Omental fat pad (tissue), 4 donors: ENCODE results near the gene CREBL2. TPM values are rescaled to one million over a fixed set of nuclear protein-coding genes. Genes with fewer than 3 reads are reported as not detected.
"Not testable (repeated sequence)": the region's sequence is repeated elsewhere in the genome, so short reads cannot be mapped to it uniquely, and the experiment has no call there.

ENCODE experiments used
- ATAC-seq: fragments of 150-250 bp; one replicate; pipeline ENCODE4 v1.9.1; 2016; ENCODE audit warnings: mild to moderate bottlenecking, moderate library complexity; ENCODE audit not compliant: low FRiP score
- DNase-seq: peaks from one replicate; pipeline ENCODE4 v3.0.0-alpha.2; 2019; ENCODE audit warnings: low spot score
- total RNA-seq, 4 donors: library from RNA; depleted of rRNA; stranded (reverse); fragments of >200 nt; gene quantifications; one replicate each; pipeline ENCODE4 v1.1.0, GENCODE V29; 2016
- TF ChIP-seq, protein P1 (sequence below), 3 donors: fragments of 450-650 bp; IDR thresholded peaks; one replicate each; pipeline ENCODE4 v1.5.1; 2016 to 2017; ENCODE audit warnings: antibody characterized with exemption in 3 of 3, mild to moderate bottlenecking in 3 of 3, moderate library complexity in 2 of 3

CREBL2 gene
- total RNA-seq, 4 donors from 2014 or later: 53.0 to 73.9 (median 63.1) TPM

DNA sequence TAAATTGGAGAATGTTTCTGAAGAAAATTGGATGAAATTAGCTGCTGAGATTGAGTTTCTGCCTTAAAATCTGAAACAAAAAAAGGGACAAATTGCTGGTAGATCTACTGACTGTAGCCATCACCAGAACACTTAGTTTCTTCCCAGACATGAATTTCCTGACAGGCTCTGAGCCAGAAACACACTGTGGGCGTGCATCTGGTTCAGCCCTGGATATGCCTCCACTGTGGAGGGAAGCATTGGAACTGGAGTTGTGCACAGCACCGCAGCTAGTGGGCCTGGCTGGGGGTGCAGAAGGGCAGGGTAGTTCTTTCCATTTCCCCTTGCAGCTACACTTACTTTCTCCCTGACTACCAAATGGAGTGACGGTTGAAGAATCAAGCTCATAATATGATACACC, 31.2 kb downstream of the CREBL2 start:
- DNase-seq: no peak
- TF ChIP-seq, protein P1, sequence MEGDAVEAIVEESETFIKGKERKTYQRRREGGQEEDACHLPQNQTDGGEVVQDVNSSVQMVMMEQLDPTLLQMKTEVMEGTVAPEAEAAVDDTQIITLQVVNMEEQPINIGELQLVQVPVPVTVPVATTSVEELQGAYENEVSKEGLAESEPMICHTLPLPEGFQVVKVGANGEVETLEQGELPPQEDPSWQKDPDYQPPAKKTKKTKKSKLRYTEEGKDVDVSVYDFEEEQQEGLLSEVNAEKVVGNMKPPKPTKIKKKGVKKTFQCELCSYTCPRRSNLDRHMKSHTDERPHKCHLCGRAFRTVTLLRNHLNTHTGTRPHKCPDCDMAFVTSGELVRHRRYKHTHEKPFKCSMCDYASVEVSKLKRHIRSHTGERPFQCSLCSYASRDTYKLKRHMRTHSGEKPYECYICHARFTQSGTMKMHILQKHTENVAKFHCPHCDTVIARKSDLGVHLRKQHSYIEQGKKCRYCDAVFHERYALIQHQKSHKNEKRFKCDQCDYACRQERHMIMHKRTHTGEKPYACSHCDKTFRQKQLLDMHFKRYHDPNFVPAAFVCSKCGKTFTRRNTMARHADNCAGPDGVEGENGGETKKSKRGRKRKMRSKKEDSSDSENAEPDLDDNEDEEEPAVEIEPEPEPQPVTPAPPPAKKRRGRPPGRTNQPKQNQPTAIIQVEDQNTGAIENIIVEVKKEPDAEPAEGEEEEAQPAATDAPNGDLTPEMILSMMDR (IDR thresholded peaks at IDR 0.05): no peak
- no peak for ATAC-seq

DNA sequence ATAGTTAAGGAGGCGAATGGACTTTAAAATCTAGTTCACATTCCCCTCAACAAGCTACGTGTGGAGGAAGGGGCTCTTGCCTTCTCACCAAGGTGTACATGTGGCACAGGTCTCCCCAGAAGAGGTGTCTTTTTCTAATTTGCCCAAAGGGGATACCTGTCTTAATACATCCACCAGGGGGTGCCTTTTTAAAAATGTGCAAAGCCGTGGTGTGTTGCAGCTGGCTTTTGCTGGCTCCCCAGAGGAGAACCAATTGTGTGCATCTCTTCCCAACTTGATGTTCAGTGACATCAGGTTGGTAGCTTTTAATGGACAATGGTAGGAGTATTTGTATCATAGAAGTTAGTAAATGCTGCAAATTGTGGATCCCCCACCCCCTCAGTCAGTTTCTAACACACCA, 33.8 kb downstream of the CREBL2 start:
- no peak for DNase-seq
- TF ChIP-seq, protein P1 (IDR thresholded peaks at IDR 0.05): no peak
- ATAC-seq: no peak

DNA sequence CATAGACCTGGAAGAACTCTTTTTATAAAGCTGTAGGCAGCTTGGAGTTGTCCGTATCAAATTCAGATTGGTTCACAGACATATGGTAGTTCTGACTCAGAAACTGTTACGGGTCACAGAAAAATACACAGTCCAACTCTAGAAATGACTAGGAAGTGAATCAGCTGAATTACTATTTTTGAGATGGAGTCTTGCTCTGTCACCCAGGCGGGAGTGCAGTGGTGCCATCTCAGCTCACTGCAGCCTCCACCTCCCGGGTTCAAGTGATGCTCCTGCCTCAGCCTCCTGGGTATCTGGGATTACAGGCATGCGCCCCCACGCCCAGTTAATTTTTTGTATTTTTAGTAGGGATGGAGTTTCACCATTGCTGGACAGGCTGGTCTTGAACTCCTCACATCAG, 34.3 kb downstream of the CREBL2 start:
- DNase-seq, ATAC-seq: not testable (repeated sequence)

DNA sequence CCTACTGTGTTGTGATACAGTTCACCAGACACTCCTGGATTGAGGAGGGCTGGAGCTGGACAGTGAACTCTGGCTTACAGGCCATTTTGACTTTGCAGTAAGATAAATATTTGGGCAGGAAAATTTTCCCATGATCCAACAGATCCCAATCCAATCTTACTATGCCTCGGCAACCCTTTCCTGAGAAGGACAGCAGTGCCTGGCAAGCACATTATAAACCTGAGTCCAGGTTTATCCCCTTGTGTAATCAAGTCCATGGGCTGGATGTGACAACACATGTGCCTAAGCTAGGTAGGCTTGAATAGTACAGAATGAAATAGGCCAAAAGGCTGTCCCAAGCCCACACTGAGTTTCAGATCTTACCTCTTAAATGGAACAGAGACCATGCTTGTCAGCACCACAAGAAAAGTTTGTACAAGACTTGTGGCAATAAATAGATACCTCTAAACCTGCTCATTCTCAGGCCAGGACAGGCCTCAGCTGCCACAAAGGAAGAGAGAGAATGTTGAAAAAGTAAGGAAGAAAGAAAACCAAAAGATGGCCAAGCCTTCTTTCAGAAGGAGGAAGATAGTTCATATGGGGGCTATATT, 34.9 kb downstream of the CREBL2 start:
- ATAC-seq (no peak), DNase-seq (no peak)
- TF ChIP-seq, protein P1 (IDR thresholded peaks at IDR 0.05): no peak

DNA sequence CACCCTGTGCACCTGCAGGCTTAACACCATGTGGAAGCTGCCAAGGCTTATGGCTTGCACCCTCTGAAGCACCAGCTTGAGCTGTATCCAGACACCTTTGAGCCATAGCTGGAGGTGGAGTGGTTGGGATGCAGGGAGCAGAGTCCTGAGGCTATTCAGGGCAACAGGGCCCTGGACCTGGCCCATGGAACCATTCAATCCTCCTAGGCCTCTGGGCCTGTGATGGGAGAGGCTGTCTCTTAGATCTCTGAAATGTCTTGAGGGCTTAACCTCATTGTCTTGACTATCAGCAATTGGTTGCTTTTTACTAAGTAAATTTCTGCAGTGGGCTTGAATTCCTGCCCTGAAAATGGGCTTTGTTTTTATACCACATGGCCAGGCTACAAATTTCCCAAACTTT, 36.6 kb downstream of the CREBL2 start:
- DNase-seq (no peak), ATAC-seq (no peak)
- TF ChIP-seq, protein P1 (IDR thresholded peaks at IDR 0.05): no peak

DNA sequence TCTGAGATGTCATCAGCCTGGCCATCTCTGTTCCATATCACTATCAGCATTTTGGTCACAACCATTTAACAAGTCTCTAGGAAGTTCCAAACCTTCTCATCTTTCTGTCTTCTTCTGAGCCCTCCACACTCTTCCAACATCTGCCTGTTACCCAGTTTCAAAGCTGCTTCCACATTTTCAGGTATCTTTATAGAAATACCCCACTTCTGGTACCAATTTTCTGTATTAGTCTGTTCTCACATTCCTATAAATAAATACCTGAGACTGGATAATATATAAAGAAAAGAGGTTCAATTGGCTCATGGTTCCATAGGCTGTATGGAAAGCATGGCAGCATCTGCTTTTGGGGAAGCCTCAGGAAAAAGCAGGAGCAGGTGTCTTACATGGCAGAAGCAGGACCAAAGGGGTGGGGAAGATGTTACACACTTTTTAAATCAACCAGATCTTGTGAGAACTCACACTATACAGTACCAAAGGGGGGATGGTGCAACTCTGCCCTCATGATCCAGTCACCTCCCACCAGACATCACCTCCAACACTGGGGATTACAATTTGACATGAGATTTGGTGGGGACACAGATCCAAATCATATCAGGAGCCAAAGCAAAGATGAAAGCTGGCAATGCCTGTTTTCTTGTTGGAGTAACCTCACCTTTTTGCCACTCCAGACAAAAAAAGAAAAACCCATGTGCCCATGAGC, 37.4 kb downstream of the CREBL2 start:
- TF ChIP-seq, protein P1 (IDR thresholded peaks at IDR 0.05): no peak
- ATAC-seq: no peak
- DNase-seq: no peak

DNA sequence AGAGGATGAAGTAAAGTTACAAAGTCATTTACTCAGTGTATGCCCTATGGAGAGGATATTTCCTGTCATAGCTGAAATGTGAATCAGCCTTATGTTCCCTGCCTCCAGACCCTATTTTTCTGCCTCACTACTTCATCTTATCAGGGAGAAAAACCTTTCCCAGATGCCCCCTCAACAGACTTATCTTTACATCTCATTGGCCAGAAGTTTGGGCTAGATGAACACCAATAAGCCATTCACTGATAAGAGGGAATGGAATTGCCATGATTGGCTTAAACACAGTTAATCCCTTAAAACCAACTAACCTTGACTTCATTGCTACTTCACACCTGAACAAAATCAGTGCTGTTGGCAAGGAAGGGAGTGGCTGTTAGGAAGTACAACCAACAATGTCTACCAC, 40.1 kb downstream of the CREBL2 start:
- TF ChIP-seq, protein P1 (IDR thresholded peaks at IDR 0.05): no peak
- no peak for DNase-seq
- ATAC-seq: no peak

DNA sequence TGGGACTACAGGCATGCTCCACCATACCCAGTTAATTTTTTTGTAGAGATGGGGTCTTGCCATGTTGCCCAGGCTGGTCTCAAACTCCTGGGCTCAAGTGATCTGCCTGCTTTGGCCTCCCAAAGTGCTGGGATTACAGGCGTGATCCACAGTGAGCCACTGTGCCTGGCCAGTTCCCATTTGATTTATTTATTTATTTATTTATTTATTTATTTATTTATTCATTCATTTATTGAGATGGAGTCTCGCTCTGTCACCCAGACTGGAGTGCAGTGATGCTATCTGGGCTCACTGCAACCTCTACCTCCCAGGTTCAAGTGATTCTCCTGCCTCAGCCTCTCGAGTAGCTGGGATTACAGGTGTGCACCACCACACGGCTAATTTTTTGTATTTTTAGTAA, 41.0 kb downstream of the CREBL2 start:
- DNase-seq, ATAC-seq: not testable (repeated sequence)
